HEK293T (cell line): Measurements from ENCODE around the gene CACHD1.

Source experiments
- FOXK2 ChIP-seq: fragments of 450-650 bp; IDR thresholded peaks from 2 replicates; pipeline ENCODE4 v1.6.1; 2016; ENCODE audit warnings: mild to moderate bottlenecking
- L3MBTL2 ChIP-seq: fragments of 450-650 bp; conservative IDR thresholded peaks from 2 replicates; pipeline ENCODE4 v1.6.1; 2016; ENCODE audit warnings: mild to moderate bottlenecking
- SP1 ChIP-seq: fragments of 450-650 bp; IDR thresholded peaks from 2 replicates; pipeline ENCODE4 v1.6.1; 2017
- SUZ12 ChIP-seq: fragments of 450-650 bp; IDR thresholded peaks from 2 replicates; pipeline ENCODE4 v1.6.1; 2016; ENCODE audit warnings: mild to moderate bottlenecking
- ZNF384 ChIP-seq: fragments of 450-650 bp; IDR thresholded peaks from 2 replicates; pipeline ENCODE4 v1.6.1; 2016
- TF ChIP-seq, protein P1 (sequence below): fragments of 450-650 bp; IDR thresholded peaks from 2 replicates; pipeline ENCODE4 v1.6.1; 2016

GRCh38 chr1:64527165-64527564 is 57.2 kb downstream of the CACHD1 start:
- TF ChIP-seq ZNF384 (no peak), FOXK2 (no peak), SUZ12 (no peak), SP1 (no peak), L3MBTL2 (no peak)
- TF ChIP-seq, protein P1, sequence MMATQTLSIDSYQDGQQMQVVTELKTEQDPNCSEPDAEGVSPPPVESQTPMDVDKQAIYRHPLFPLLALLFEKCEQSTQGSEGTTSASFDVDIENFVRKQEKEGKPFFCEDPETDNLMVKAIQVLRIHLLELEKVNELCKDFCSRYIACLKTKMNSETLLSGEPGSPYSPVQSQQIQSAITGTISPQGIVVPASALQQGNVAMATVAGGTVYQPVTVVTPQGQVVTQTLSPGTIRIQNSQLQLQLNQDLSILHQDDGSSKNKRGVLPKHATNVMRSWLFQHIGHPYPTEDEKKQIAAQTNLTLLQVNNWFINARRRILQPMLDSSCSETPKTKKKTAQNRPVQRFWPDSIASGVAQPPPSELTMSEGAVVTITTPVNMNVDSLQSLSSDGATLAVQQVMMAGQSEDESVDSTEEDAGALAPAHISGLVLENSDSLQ = no peak
